A549 (cell line): Measurements from ENCODE around the gene LDLRAD4.

Experiments
- MAFK ChIP-seq: fragments of 450-650 bp; IDR thresholded peaks from 2 replicates; pipeline ENCODE4 v1.6.1; 2014; ENCODE audit not compliant: partially characterized antibody
- RFX5 ChIP-seq: fragments of 450-650 bp; IDR thresholded peaks from 2 replicates; pipeline ENCODE4 v1.7.1; 2014; ENCODE audit warnings: antibody characterized with exemption, mild to moderate bottlenecking, moderate library complexity
- TF ChIP-seq, protein P1 (sequence below): fragments of >200 bp; sonication (Bioruptor Twin); formaldehyde crosslinking; IDR thresholded peaks from 3 replicates; pipeline ENCODE4 v1.5.1; 2016

DNA sequence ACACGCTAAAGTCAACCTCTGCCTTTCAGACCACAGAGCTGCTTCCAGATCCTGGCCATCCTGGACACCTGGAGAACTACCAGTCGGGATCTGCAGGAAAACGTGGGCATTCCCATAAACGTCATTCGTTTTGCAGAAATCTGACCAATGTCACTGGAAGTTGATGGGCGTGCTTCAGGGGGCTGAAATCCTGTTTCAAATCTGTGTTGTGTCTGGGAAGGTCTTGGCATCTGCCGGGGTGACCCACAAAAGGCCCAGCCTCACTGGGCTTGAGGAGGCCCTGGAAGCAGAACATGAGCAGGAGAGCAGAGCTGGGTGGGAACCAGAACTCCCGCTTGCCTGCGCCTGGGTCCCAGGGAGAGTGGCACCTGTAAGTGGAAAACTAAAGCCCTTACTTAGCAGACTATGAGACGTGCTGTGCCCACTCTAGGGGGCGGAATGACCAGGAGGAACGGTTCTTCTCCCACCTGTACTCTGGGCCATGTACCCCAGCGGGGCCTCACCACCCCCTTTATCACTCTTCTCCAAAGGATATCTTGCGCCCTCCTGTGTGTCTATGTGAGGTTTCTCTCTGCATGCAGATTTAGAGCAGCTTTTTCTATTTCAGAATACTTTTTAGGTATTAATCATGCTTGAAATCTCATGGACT, 306.9 kb downstream of the LDLRAD4 start:
- no peak for TF ChIP-seq MAFK
- no peak for TF ChIP-seq RFX5
- TF ChIP-seq, protein P1, sequence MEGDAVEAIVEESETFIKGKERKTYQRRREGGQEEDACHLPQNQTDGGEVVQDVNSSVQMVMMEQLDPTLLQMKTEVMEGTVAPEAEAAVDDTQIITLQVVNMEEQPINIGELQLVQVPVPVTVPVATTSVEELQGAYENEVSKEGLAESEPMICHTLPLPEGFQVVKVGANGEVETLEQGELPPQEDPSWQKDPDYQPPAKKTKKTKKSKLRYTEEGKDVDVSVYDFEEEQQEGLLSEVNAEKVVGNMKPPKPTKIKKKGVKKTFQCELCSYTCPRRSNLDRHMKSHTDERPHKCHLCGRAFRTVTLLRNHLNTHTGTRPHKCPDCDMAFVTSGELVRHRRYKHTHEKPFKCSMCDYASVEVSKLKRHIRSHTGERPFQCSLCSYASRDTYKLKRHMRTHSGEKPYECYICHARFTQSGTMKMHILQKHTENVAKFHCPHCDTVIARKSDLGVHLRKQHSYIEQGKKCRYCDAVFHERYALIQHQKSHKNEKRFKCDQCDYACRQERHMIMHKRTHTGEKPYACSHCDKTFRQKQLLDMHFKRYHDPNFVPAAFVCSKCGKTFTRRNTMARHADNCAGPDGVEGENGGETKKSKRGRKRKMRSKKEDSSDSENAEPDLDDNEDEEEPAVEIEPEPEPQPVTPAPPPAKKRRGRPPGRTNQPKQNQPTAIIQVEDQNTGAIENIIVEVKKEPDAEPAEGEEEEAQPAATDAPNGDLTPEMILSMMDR: no peak
